HG02588 (cell line): ENCODE measurements around the gene ANKRD55.
"Not testable (repeated sequence)": the region's sequence is repeated elsewhere in the genome, so short reads cannot be mapped to it uniquely, and the experiment has no call there.

Source experiments
- ATAC-seq: cut with Tn5 transposase; IDR thresholded peaks from one replicate; pipeline ENCODE4 v1.9.1; 2021; ENCODE audit warnings: mild to moderate bottlenecking, moderate library complexity; ENCODE audit not compliant: unreplicated experiment

The ANKRD55 gene

DNA sequence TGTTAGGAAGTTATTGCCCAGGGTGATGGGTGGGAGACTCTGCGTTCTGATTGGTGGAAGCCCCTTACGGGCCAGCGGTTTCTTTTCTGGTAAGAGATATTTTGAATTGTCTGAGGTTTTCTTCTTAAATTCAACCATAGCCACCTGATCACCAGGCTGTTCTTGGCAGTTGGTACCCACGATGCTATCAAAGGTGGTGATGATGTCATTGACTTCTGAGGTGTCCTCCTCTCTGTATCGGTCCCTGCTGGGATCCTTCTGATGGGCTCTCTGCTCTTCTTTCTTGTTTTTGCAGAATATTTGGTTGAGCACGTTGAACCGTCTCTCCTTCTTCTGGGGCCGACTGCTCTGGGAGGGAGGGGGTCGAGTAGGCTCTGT is 121.7 kb downstream of the ANKRD55 start:
- no peak for ATAC-seq

DNA sequence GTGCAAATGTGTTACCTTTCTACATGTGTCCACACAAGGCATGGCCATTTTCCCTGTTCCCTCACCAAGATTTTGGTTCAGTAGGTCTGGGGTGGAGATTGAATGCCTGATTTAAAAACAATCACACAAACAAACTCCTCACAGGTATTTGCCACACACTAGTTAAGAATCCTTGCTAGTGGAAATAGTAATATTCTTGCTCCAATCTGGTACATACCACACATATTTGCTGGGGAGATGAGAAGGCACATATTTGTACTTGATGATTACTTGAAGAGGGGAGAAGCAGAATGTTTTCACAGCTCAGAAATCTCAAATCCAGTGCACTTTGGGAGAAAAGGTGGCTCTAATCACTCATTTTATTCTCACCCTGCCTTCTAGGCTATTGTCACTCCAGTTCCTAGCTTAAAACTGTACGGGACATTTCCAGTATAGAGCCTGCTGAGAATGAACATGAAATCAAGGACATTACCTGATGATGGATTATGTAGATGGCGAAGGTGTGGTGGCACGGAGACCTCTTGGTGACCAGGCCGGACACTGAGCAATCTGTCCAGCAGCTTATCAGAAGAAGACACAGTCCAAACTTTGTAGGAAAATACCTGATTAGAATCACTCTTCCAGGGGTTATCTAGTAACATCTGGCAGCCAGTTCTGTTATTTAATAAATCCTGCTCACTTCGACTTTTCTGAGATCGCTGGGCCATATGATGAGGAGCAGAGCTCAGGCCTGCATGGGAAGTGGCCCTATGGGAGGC is 122.3 kb downstream of the ANKRD55 start:
- no peak for ATAC-seq

DNA sequence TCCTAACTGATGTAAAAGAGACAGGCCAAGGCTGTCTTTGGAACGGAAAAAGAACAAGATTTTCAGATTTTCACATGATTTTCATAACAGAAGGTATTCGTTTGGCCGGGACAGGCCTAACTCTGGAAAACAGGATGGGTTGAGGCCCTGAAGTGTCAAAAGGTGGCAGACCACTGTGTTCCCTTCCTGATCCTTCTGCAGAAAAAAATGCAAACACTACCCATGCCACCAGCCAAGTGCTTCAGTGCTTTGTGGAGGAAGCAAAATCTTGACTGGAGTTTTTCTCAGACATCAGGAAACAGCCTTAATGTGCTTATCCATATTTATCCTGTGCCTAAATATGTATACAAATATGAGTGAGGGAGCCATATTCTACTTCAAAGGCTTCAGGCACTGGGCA is 124.9 kb downstream of the ANKRD55 start:
- no peak for ATAC-seq

DNA sequence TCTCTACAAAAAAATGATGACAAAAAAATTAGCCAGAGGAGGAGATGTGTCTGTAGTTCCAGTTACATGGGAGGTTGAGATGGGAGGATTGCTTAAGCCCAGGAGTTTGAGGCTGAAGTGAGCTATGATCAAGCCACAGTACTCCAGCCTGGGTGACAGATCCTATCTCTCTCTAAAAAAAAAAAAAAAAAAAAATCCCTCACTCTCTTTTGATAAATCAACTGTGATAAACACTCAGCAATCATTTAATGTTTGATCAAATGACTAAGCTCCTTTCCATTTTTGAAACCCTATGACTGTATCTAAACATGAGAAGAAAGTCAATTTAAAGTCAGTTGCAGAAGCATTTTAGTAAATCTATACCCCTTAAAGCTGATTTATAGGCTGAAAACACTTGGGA is 126.3 kb downstream of the ANKRD55 start:
- no peak for ATAC-seq

DNA sequence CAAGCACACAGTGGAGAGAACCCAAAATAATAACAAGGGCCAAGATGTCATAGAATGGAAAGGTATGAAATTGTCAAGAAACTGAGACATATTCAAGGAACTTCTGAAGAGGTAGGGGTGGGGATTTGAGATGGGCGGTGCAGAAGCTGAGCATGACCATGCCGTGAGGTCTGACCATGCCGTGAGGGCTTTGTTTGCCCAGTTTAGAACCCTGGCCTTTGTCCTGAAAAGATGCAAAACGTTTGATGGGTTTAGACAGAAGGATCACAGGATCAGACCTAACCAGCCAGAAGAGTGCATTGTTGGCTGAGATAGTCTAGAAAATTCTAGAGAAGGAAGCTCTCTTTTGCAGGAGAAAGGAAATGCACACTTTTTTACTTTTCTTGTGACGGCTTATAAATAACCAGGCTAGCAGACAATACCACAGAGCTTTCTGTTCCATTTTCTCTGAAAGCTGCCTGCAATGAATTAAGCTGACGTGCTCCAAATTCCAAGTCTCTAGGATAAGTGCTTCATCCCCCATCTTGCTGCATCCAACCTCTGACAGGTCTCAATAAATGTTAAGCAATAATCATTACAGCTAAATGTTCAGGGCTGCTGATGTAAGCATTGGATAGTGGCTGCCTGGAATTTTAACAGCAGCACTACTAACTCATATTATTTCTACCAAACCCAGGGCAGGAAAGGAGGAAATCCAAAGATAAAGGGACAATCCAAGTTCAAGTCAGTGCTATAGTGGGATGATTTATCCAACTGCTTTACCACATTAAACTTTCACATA is 127.4 kb downstream of the ANKRD55 start:
- no peak for ATAC-seq

DNA sequence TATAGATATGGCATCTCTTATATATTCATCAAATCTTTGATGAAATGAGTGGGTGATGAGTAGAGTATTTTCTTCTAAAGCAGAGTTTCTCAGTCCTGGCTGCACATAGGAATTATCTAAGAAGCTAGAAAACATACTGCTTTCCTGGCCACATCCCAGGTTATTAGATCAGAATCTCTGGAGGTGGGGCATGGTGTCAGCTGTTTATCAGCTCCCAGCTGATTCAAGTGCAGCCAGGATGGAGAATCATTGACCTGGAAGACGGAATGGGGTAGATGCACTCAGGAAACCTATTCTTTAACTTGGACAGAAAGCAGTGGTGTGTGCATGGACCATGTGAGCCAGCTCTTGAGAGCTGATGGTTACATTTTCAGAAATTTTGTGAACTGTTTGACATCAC is 130.2 kb downstream of the ANKRD55 start:
- no peak for ATAC-seq

DNA sequence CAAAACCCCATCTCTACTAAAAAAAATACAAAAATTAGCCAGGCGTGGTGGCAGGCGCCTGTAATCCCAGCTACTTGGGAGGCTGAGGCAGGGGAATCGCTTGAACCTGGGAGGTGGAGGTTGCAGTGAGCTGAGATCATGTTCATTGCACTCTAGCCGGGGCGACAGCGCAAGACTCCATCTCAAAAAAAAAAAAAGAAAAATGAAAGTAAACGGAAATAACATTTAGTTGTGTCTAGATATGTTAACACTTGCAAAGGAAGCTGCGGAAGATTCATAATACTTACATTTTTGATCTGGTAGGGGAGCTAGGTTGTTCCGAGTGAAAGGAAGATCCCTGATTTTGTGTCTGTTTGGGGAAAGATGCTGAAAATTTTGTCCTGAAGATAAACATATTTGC is 130.9 kb downstream of the ANKRD55 start:
- ATAC-seq = not testable (repeated sequence)

DNA sequence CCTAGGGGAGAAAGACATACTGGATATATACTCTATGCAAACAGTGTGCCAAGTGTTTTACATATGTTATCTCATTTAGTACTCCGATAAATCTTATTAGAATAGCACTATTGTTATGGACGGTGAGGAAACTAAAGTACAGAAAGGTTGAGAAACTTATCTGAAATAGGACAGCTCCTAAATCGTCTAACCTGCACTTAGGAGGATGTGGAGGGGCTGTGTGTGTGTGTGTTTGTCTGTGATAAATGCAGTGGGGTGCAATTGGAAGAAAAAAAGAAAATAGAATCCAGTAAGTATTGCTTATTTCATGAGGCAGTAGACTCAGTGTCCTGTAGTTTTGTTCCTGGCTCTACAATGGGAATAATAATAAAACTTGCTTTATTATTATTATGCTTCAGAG is 131.9 kb downstream of the ANKRD55 start:
- no peak for ATAC-seq

DNA sequence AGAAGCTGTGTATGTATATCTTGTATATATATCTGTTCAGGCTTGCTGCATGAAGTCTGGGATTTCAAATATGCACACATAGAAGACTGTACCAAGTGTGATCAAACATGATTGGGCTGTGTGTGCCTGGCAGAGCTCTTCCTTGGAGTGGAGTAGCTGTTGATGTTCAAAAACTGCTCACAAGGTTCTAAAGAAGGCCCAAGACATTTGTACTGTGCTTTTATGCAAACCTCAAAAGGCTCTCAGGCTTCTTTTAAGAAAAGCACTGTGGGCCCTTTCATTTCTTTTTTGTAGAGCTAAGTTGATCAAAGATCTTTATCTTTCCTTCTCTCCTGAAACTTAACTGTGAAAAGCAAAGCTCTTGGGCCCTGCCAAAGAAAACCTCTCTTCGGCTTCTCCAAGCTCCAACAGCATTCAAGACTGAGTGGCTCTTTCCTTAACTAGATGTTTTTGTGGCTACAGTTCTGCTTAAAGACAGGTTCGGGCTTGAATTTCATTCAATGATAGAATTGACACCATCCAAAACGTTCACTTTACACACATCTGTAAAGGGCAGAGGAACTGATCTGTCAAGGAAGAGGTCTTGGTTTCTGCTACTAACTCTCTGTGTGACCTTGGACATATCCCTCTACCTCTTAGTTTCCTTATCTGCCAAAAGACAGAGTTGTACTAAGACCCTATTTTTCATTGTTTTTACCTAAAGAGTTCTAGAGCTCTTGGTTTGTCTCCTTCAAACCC is 132.5 kb downstream of the ANKRD55 start:
- no peak for ATAC-seq

DNA sequence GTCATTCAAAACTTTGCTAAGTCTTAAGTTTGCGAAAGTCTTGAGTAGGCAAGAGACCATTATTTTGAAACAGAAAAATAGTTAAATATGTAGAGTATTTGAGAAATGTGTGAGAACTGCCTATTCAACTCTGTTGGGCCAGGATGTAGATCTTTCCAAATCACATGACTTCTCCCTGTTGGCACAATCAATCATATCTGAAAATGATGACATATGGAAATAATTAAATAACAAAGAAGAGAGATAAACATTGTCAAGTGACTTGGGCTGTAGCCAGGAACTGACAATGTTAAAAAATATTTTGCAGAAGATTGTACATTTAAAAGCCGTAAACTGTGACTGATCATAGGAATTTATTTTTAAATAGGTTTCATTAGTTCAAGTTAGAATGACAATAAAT is 133.8 kb downstream of the ANKRD55 start:
- ATAC-seq = no peak

DNA sequence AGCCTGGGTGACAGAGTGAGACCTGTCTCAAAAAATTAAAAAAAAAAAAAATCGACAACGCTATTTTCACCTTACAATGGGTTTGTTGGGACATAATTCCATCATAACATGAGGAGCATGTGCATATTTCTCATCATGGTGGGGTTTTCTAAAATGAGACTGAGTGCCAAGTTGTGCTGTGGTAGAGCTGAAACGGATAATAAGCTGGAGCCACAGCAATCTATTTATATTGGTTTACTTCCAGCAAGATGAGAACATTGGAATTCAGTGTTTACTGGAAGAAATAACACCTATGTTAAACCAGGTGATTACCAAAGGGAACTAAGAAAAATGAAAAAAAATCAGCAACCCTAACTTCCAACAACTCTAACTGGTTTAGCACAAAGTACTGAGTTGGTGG is 136.1 kb downstream of the ANKRD55 start:
- ATAC-seq = no peak

DNA sequence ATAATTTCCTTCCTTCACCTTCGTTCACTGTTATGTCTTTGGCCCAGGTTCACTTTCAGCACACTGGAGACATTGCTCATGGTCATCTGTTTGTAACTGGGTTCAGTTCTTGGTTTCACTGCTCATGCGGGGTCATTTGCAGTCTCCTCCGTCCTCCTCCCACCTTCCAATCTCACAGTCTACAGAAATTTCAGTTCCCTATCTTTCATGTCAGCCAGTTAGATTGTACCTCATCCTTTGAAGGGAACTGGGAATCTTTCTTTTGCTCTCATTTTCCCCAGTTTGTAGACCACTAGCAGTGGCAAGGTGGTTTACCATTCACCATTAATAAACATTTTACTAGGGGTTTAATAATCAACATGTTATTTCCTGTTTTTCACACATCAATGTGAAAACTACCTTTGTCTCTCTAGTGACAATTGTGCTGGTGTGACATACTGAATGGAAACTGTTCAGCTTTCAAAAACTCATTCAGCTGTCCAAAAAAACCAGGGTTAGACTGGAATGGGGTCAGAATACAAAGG is 137.5 kb downstream of the ANKRD55 start:
- ATAC-seq = peak; percentile 88

DNA sequence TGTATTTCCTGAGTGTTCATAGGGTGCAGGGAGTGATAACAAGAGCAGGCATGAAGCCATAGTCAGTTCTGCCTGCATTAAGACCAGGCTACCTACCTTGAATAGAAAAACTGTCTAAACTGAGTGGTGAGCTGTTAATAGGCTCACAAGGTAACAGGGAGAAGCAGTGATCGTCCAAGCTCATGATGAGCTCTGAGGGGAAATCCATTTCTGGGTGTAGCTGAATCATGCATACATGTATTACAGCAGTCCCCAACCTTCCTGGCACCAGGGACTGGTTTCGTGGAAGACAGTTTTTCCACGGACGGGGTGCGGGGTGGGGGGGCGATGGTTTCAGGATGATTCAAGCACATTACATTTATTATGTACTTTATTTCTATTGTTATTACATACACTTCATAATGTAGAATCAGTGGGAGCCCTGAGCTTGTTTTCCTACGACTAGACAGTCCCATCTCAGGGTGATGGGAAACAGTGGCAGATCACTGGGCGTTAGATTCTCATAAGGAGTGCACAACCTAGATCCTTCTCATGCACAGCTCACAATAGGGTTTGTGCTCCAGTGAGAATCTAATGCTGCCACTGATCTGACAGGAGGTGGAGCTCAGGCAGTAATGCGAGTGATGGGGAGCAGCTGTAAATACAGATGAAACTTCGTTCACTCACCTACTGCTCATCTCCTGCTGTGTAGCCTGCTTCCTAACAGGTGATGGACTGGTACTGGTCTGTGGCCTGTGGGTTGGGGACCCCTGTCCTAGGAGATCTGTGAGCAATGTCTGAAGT is 138.4 kb downstream of the ANKRD55 start:
- ATAC-seq = peak; percentile 4

DNA sequence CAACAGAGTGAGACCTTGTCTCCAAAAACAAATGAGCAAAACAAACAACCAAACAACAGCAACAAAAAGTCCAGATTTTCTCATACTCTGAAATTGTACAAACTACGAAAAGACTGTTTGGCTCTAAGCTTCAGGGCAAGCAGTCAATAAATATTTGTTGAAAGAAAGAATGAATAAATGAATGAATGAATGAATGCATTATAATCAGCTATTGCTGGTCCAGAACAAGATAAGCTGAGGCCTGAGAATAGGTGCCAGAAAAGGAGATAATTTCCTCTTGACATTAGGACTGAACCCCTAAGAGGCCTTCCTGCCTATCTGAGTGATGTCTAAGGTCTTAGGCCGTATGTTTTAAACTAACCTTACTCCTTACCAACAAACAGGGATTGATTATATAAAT is 139.2 kb downstream of the ANKRD55 start:
- no peak for ATAC-seq

DNA sequence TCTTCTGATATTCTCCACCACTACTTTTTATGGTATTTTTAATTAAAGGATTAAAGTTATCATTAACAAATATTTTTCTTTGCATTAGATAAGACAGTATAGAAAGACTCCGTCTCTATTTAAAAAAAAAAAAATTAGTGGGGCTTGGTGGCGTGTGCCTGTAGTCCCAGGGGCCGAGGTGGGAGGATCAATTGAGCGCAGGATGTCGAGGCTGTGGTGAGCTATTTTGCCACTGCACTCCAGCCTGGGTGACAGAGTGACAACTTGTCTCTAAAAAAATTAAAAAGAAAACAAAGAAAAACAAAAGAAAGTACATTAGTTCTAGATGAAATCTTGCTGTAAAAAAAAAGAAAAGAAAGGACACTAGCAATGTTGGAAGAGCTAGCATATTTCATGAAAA is 141.0 kb downstream of the ANKRD55 start:
- ATAC-seq = no peak

DNA sequence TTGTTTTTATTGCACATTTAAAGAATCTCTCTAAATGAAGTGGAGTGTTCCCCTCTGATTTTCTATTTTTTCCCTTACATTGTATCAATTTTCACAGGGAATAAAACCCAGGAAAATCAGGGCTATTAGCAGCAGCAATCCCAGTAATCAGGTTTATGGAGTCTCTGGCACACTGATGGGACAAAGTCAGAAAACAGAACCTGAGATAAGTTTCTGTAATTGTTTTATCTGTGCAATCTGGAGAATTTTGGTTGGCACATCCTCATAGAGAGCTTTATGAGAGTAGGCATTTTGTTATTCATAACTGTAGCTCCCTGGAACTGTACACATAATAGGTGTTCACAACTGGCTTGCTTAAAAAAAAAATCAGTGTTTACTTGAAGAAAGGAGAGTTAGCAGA is 141.5 kb downstream of the ANKRD55 start:
- no peak for ATAC-seq

DNA sequence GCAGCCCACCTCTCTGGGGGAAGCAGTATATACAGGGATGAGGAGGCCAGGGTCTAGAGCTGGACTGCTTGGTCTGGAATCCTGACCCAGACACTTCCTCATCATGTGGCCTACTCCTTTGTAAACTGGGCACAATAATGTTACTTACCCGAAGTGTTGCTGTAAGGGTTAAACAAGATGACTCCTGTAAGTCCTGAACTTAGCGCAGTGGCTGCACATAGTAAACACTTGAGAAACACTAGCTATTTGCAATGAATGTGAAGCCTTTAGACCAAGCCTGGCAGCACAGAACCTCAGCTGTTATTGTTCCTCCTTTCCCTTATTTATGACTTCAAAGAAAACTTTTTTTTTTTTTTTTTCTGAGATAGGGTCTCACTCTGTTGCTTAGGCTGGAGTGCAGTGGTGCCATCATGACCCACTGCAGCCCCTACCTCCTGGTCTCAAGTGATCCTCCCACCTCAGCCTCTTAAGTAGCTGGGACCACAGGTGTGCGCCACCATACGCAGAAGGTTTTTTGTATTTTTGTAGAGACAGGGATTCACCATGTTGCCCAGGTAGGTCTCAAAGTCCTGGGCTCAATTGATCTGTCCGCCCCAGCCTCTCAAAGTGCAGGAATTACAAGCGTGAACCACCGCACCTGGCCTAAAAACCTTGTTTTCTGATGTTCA is 142.2 kb downstream of the ANKRD55 start:
- ATAC-seq = no peak

DNA sequence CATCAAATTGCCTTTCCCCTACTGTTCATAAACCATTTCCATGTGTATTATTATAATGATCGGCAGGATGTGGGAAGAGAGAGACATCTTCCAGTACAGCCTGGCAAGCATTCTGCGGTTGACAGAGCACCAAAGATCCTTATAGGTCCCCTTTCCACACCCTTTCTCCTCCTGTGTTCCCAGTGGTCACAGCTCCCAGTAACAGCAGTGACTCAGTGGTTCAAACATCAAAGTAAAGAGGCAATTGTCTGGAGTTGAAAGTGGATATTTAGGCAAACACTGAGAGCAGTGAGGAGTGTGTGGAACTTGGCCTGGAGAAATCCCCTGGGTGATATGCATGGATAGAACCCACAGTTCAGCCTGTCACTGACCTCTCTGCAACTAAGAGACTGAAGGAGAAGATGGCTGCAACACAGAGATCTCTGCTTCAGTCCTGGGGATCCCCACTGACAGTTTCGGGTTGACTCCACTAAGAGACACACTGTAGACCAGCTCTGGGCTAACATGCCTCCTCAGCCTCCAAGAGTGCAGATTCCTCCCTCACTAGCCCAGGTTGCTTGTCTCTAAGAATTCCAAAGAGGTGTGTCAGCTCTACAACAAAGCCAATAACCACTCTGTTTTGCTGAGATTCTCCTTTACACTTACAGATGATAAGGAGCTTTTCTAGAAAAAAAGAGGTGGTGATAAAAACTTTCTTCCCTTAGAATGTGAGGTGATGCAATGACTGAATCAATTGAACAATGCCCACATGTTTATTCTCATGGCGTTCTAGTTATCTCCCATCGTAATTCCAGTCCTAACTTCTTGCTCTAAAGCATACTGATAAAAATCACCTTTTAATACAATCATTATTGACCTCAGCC is 143.9 kb downstream of the ANKRD55 start:
- ATAC-seq = peak; percentile 97

DNA sequence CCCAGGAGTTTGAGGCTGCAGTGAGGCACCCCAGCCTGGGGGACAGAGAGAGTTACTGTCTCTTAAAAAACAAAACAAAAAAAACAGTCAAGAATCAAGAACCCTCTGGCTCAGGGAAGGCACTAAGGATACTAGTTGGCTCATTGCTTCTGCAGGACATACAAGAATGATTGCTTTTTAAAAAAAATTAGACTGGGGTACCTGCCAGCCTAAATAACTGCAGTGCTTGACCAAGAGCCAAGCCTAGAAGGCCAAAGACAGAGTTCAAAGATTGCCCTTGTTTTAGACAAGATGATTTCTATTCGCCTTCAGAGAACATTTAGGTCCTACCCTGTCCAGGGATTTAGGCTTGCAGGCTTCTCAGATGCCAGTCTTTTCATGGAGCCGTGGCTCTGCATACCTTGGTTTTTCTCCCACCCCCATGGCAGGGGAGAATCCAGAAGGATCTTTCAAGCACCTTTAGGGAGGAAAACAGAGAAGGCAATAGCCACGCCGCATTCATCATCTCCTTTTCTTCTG is 144.6 kb downstream of the ANKRD55 start:
- no peak for ATAC-seq
